SH-SY5Y (cell line): Measurements from ENCODE around the gene ZNF202.

ENCODE experiments used
- GATA2 ChIP-seq: IDR thresholded peaks from 2 replicates; pipeline ENCODE4 v1.6.1; 2011; ENCODE audit warnings: mild to moderate bottlenecking, low read depth, low read length
- GATA3 ChIP-seq: IDR thresholded peaks from 2 replicates; pipeline ENCODE4 v1.6.1; 2011; ENCODE audit warnings: low read depth, mild to moderate bottlenecking, low read length, moderate library complexity

ZNF202 gene

DNA sequence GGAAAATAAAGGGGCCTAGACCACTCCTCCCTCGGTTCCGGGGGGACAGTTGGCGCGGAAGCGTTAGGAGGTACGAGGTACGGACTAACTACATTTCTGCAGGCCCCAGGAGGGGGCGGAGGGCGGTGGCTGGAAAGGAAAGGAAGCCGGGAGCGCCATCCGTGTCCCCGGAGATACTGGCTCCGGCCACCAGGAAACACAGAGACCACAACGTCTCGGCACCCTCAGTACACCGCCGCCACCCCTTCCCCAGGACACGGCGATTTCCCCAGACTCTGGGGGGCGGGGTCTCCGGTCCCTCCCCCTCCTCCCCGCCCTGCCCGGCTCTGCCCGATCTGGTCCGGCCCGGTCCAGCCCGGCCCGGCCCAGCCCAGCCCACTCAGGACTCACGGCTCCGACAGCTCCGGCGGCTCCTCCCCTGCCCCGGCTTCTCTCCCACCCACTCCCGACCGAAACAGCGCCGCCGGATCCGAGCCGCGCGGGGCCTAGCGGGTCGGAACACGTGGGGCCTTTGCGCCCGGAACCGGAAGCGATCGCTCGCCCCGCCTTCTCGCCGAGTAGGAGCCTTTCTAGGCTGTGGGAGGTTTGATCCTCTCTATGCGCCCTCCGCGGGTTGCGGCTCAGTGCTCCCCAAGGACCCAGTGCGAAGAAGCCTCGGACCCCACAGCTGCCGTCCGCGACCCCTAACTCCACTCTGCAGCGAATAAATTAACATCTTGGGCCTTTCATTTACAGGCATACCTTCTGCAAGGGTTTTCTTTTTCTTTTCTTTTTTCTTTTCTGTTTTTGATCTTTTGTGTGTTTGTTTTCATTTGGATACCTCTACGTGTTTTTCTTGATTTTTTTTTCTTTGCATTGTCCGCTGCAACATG is at the start of gene ZNF202:
Gene ZNF202 (minus strand): TSS at position 502 of the 872 bp plus-strand sequence. CDS start 10,772 bp downstream, outside the sequence.
- TF ChIP-seq GATA3: no peak
- no peak for TF ChIP-seq GATA2

DNA sequence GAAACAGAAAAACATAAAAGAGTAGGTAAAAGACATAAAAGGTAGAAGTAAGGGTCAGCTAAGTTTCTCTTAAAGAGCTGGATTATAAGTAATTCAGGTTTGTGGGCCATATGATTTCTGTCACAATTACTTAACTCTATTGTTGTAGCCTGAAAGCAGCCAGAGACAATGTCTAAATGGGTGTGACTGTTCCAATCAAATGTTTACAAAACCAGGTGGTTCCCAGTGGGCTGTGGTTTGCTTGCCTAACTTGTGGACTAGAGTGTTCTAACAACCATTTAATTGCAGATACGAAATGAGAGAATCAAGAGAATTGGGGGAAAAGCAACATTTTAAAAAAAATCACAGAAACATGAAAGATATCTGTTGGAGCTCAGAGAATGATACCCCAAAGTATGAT is 42.1 kb upstream of the ZNF202 start:
- TF ChIP-seq GATA3 (no peak), GATA2 (no peak)

DNA sequence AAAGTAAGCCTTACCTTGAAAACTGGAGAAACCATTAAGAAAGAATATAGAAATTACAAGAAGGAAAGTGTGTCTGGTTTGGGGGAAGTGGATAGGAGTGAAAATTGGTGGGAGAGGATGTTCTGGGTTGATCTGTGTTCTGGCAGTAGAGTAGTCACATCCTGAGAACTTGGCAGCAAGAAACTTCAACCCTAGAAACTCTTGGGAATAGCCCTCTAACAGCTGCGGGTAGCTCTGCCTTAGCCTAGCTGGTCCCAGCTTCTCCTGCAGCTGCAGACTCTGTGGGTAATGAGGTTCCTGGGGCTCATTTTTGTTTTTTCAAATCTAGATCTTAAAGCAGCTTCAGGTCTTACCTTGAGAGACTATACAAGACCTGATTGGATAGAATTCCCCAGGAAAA is 37.1 kb upstream of the ZNF202 start:
- TF ChIP-seq GATA3: no peak
- no peak for TF ChIP-seq GATA2

DNA sequence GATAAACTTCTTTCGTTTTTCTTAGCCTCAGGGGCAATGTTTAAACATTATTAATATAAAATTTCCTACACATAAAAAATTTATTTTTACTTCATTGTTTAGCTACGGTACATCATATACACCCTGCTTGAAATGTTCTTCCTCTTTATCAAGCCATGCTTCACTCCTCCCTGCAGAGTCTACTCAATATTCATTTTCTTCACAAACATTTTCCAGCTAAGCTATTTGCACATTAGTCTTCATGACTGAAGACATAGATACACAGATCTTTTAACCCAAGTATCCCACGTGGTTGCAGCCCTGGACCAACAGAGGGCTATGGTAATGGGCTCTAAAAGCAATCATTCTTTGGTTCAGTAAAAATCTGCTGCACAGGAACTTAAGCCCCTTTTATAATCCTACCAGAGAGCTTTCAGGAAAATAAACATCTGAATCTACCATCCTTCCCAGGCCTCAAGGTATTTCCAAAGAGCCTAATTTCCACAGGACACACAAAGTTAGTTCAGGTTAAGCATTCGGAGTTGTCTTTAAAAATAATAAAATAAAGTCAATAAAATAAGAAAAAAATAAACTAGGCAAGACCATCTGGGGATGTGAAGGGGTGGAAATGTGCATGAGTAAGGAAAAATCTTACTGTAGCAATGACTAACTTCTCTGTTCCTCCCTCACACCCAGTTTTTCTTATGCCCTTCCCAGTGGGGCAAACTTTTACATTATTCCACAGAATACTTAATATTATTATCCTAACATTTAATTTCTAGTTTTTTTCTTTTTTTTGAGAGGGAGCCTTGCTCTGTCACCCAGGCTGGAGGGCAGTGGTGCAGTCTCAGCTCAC is 34.5 kb upstream of the ZNF202 start:
- TF ChIP-seq GATA3: no peak
- TF ChIP-seq GATA2: no peak

DNA sequence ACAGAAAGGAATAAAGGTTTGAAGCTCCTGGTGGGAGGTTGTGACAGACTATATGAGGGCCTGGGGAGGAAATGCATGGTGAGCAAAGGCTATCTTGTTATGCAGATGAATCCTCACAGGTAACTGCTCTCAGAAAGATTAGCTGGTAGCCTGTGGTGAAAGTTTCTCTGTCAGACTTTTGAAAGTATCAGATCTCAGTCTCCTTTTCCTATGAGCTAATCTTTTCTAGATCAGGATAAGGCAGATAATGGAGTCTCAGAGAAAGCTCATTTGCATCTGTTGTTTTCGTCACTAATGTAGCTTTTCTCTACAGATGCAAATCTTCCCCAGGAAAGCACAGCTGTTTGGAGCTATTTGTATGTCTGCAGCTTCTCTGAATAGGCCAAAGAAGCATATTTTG is 33.8 kb upstream of the ZNF202 start:
- TF ChIP-seq GATA3 (no peak), GATA2 (no peak)

DNA sequence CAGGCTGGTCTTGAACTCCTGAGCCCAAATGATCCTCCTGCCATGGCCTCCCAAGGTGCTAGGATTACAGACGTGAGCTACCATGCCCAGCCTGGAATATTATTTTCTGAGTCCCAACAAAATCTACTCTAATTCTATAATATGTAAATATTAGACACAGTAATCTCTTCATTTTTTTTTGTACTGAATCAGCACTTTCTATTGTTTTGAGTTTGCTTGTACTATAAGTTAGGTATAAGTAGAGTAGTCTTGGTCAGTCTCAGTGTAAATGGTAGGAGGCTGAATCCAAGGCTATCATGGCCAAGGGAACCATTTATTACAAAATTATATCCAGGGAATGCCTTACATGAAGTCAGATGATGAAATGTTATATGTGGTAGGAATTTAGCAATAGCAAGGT is 32.5 kb upstream of the ZNF202 start:
- TF ChIP-seq GATA2: no peak
- no peak for TF ChIP-seq GATA3

DNA sequence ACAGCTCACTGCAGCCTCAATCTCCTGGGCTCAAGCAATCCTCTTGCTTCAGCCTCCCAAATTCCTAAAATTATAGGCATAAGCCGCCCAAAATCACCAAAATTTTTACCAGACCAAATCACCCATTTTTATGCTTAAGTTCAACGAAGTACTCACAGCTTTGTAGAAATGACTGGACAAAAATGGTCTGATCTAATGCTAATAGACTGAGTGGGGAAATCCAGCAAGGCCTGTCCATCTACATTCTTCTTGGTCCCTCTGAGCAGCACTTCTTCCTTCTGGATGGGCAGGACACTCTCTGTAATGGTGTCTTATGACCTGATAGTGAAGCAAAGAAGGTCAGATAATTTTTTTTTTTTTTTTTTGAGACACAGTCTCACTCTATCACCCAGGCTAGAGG is 31.6 kb upstream of the ZNF202 start:
- TF ChIP-seq GATA2: no peak
- no peak for TF ChIP-seq GATA3

DNA sequence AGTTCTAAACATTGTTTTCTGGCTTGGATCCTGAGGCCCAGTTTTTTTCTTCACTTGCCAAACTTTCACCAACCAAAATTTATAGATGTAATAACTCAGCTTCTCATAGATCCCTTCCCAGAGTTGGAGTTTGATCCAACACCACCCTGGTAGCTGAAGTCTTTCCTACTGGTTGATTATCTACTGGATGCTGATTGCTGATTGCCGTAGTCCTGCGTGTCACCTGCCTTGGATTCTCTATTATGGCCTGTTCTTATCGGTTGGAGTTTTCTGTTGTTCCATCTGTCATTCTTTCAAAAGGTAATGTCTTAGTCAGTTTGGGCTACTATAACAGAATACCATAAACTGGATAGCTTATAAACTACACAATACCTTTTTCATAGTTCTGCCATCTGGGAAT is 30.2 kb upstream of the ZNF202 start:
- TF ChIP-seq GATA3 (no peak), GATA2 (no peak)

DNA sequence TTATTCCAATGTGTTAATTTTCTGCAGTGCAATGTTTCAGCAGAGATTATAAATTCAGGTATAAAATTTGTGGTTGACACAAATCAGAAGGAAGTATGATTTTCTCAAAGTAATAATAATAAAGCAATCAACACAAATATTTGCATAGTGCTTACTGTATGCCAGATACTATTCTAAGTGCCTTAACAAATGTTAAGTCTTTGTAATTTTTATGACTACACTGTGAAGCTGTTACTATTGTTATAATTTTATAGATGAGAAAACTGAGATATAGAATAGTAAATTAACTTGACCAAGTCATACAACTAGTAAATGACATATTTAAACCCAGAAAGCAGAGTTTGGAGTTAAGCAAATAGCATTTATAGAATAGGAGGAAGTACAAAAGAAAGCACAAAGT is 29.3 kb upstream of the ZNF202 start:
- TF ChIP-seq GATA2 (no peak), GATA3 (no peak)

DNA sequence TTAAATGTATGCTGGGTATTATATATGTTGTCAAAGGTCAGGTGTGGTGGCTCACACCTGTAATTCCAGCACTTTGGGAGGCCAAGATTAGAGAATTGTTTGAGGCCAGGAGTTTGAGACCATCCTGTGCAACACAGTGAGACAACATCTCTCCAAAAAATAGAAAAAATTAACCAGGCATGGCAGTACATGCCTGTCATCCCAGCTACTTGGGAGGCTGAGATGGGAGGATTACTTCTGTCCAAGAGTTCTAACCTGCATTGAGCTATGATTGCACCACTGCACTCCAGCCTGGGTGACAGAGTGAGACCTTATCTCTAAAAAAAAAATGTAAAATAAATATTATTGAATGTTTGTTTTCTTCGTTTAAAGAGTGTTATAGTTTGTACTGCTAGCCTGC is 24.1 kb upstream of the ZNF202 start:
- TF ChIP-seq GATA3 (no peak), GATA2 (no peak)

DNA sequence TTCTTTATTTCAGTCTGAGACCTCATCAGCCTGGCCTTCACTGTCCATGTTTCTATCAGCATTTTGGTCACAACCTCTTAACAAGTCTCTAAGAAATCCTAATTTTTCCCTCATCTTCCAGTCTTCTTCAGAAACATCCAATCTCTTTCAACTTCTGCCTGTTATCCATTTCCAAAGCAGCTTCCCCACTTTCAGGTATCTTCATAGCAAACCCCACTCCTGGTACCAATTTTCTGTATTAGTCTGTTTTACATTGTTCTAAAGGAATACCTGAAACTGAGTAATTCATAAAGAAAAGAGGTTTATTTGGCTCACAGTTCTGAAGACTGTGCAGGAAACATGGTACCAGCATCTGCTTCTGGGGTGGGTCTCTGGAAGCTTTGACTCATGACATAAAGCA is 21.0 kb upstream of the ZNF202 start:
- no peak for TF ChIP-seq GATA3
- no peak for TF ChIP-seq GATA2

DNA sequence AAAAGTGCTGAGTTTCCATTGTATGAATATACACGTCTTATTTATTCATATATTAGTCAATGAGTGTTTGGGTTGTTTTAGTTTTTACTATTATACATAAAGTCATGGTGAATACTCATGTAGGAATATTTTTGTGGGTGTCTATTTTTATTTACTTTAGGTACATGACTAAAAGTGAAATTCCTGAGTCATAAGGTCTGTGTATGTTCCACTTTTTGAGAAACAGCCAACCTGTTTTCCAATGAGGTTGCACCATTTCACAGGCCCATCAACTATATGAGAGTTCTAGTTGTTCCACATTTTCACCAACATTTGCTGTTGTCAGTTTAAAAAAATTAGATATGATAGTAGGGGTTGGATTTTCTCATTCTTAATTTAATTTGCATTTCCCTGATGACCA is 19.4 kb upstream of the ZNF202 start:
- TF ChIP-seq GATA2: no peak
- TF ChIP-seq GATA3: no peak

DNA sequence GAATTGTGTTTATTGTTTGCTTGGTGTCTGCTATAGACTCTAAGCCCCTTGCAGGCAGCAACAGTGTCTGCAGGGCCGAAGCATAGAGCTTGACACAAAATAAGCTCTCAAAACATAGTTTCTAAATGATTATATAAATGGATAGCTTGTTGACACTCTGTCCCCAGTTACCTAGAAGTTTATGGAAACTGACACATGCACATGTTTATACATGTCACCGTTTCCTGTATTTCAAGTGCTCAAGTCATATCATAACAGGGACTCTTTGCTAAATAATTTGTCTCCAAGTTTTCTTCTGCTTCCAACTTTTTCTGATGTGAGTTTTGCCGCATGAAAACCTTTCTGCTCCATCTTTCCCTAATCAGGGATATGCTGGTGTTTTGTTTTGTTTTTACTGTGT is 16.5 kb upstream of the ZNF202 start:
- TF ChIP-seq GATA2 (no peak), GATA3 (no peak)

DNA sequence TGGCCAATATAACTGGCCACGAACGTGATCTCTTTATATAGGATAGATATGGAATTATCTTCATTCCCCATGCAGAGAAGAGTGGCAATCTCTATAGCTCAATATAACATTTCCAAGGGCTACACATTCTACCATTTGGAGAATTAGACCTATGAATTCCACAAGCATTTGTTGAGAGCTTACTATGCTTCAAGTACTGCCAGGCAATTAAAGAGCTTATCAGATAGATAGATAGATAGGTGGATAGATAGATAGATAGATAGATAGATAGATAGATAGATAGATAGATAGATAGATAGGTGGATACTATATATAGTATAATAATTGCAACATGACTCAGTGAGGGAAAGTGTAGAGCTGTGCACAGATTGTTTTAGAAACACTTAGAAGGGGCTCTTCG is 14.4 kb upstream of the ZNF202 start:
- TF ChIP-seq GATA3: no peak

DNA sequence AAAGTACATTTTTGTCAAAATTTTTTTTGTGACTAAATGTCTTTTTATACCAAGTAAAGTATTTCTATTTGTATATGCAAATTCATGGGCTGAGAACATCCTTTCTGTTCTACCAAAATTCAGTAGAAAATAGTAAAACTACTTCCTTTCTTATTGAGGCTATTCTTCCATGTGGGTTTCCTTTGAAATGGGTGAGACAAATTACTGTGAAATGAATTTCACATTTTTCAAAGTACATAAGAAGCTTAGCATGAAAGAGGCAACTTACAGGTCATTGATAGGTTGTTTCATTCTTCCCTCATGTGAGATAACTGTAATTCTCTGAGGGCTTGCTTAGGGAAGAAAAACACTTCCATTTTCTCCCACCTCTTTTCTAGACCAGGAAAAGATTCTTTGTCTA is 13.9 kb upstream of the ZNF202 start:
- TF ChIP-seq GATA2: no peak
- no peak for TF ChIP-seq GATA3
